Stomach (tissue), 9 donors: ENCODE measurements around the gene ULK3. TPM values are rescaled to one million over a fixed set of nuclear protein-coding genes. Genes with fewer than 3 reads are reported as not detected.
A peak's percentile ranks its signal among the peaks of the same experiment; 100 is the strongest.

Experiments
- DNase-seq, 2 donors: peaks; one replicate each; pipeline versions ENCODE4 v3.0.0 to v3.0.0-alpha.2; 2013 to 2019
- H3K27ac ChIP-seq, 5 donors: fragments of 200-600 bp in 4 of 5; sonication (generic) in 4 of 5; one replicate each; pipeline ENCODE4 v1.5.1; 2013 to 2019; ENCODE audit warnings: mild to moderate bottlenecking in 1 of 5, moderate library complexity in 1 of 5
- H3K27me3 ChIP-seq, 3 donors: fragments of 200-600 bp; sonication (generic); one replicate each; pipeline ENCODE4 v1.5.1; 2017 to 2019; ENCODE audit warnings: mixed run types in 1 of 3
- H3K36me3 ChIP-seq, 4 donors: fragments of 200-600 bp; sonication (generic); 1 replicate in 3 of 4; 2 replicates in 1 of 4; pipeline ENCODE4 v1.5.1; 2016 to 2019
- H3K4me1 ChIP-seq, 4 donors: fragments of 200-600 bp; sonication (generic); one replicate each; pipeline ENCODE4 v1.5.1; 2016 to 2019
- H3K4me3 ChIP-seq, 4 donors: fragments of 200-600 bp; sonication (generic) in 3 of 4; one replicate each; pipeline ENCODE4 v1.5.1; 2016 to 2019; ENCODE audit warnings: mild to moderate bottlenecking in 1 of 4
- H3K9me3 ChIP-seq, 4 donors: fragments of 200-600 bp; sonication (generic); one replicate each; pipeline ENCODE4 v1.5.1; 2016 to 2019
- EP300 ChIP-seq: sonication (generic); formaldehyde crosslinking; IDR thresholded peaks from one replicate; pipeline ENCODE4 v1.6.1; 2017; ENCODE audit warnings: antibody characterized with exemption
- POLR2A ChIP-seq, 4 donors: fragments of 450-650 bp; IDR thresholded peaks; one replicate each; pipeline ENCODE4 v1.6.1; 2016; ENCODE audit warnings: antibody characterized with exemption in 4 of 4, control low read depth in 2 of 4, mild to moderate bottlenecking in 1 of 4, moderate library complexity in 1 of 4
- POLR2AphosphoS5 ChIP-seq, 3 donors: sonication (generic); formaldehyde crosslinking; IDR thresholded peaks; one replicate each; pipeline ENCODE4 v1.6.1; 2016; ENCODE audit warnings: antibody characterized with exemption in 3 of 3
- whole genome bisulfite sequencing, 5 donors: extraction: QIAGEN DNeasy Blood & Tissue Kit in 3 of 5; methylation state at CpG; one replicate each; pipeline versions ENCODE4 v1.1.5 to v1.1.7; 2013 to 2018; 5-methylcytosine and 5-hydroxymethylcytosine counted together
- intact Hi-C: fragments of 100-400 bp; cut with DNase I; formaldehyde crosslinking; loops from one replicate; pipeline ENCODE4 v1.15.1; 2023; ENCODE audit warnings: low total_unique reads
- polyA plus RNA-seq, 3 donors: library from polyadenylated mRNA; stranded (reverse); fragments of 200-250 nt; gene quantifications; one replicate each; pipeline ENCODE4 v1.2.3, GENCODE V29; 2013
- total RNA-seq, 5 donors: library from RNA; depleted of rRNA; stranded (reverse); fragments of >200 nt; gene quantifications; one replicate each; pipeline versions ENCODE4 v1.1.0 to v1.2.3, GENCODE V29; 2014 to 2016
- TF ChIP-seq, protein P1 (sequence below), 7 experiments: fragments of 450-650 bp in 4 of 7; fragments of 200-600 bp in 3 of 7; sonication (generic) in 3 of 7; IDR thresholded peaks; one replicate each; pipeline ENCODE4 v1.5.1; 2016 to 2019; ENCODE audit warnings: antibody characterized with exemption in 7 of 7, control low read depth in 2 of 7, mild to moderate bottlenecking in 1 of 7
- donor health status: healthy with polysubstance abuse.
- donor health status: Bipolar disorder and iron deficiency.
- donor health status: healthy.

Gene ULK3
- total and polyA plus RNA-seq, 8 donors, result 19.4 to 251 (median 46.2) TPM

GRCh38 chr15:74843445-74843828, 481 bp upstream of the ULK3 start:
- peak overlapping the region; percentile 75 to 84 (median 80) for H3K4me3 ChIP-seq
- TF ChIP-seq, protein P1, sequence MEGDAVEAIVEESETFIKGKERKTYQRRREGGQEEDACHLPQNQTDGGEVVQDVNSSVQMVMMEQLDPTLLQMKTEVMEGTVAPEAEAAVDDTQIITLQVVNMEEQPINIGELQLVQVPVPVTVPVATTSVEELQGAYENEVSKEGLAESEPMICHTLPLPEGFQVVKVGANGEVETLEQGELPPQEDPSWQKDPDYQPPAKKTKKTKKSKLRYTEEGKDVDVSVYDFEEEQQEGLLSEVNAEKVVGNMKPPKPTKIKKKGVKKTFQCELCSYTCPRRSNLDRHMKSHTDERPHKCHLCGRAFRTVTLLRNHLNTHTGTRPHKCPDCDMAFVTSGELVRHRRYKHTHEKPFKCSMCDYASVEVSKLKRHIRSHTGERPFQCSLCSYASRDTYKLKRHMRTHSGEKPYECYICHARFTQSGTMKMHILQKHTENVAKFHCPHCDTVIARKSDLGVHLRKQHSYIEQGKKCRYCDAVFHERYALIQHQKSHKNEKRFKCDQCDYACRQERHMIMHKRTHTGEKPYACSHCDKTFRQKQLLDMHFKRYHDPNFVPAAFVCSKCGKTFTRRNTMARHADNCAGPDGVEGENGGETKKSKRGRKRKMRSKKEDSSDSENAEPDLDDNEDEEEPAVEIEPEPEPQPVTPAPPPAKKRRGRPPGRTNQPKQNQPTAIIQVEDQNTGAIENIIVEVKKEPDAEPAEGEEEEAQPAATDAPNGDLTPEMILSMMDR (IDR thresholded peaks at IDR 0.05), result no peak
- TF ChIP-seq EP300, result no peak
- TF ChIP-seq POLR2AphosphoS5 (IDR thresholded peaks at IDR 0.05), result no peak
- no peak for TF ChIP-seq POLR2A (IDR thresholded peaks at IDR 0.05)
- no peaks in the 10 kb centered on the region for H3K27me3 ChIP-seq
- H3K9me3 ChIP-seq, result no peaks in the 10 kb centered on the region
- peaks cover 22 to 76% (median 69%) of the 10 kb centered on the region in 4 donors for H3K36me3 ChIP-seq
- DNase-seq, result no peak
- WGBS, 5 donors, result 16 to 19% (median 17%) methylated on average over 16 to 18 of the region's 18 CpGs
- peaks cover 22 to 60% (median 38%) of the 10 kb centered on the region in 4 donors for H3K4me1 ChIP-seq
- H3K27ac ChIP-seq, result peak overlapping the region; percentile 85 to 93 (median 88)
- intact Hi-C loops, result loop anchor here (10.0 kb wide), 1 partner anchor 51 kb away; the partner anchor contains the start of gene MPI

DNA sequence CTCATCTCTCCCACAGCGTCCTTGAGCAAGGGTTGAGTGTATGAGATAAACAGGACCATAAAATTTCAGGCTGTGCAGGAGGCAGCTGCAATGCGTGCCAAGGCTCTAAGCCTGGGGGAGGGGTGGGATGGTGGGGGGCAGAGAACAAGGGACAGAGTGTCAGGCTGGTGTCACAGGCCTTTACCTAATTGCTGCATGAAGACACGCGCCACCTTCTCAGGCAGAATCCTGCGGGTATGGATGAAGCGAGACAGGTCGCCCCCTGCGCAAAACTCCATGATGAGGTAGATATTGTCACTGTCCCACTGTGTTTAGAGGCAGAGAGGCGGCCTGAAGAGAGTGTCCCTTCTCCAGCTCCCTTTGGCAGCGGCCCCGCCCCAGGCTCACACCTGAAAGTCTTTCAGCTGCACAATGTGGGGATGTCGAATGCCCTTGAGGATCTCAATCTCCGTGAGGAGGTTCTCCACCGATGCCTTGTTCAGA, 1.0 kb downstream of the ULK3 start:
- H3K4me1 ChIP-seq, result peaks cover 22 to 49% (median 32%) of the 10 kb centered on the region in 4 donors
- intact Hi-C loops, result loop anchor here (10.0 kb wide), 1 partner anchor 53 kb away; the partner anchor contains the start of gene MPI
- H3K9me3 ChIP-seq, result no peaks in the 10 kb centered on the region
- H3K4me3 ChIP-seq, result peak overlapping the region; percentile 75 to 84 (median 80)
- H3K27ac ChIP-seq, result peak overlapping the region in 2 of 5 donors; percentile 85 to 91
- H3K27me3 ChIP-seq, result no peaks in the 10 kb centered on the region
- peaks cover 11 to 76% (median 69%) of the 10 kb centered on the region in 4 donors for H3K36me3 ChIP-seq
- DNase-seq, result no peak
- WGBS, 5 donors, result 64 to 77% (median 72%) methylated on average over 14 of the region's 14 CpGs
- TF ChIP-seq POLR2AphosphoS5 (IDR thresholded peaks at IDR 0.05), result no peak
- TF ChIP-seq POLR2A (IDR thresholded peaks at IDR 0.05), result no peak
- TF ChIP-seq, protein P1 (IDR thresholded peaks at IDR 0.05), result no peak
- TF ChIP-seq EP300, result no peak

- Histone ChIP-seq H3K9me3 (no peaks in the 10 kb centered on the region), H3K36me3 (peaks cover 11 to 76% (median 69%) of the 10 kb centered on the region in 4 donors), H3K27ac (no peak overlapping the region), H3K4me1 (peaks cover 22 to 49% (median 32%) of the 10 kb centered on the region in 4 donors), H3K27me3 (no peaks in the 10 kb centered on the region), H3K4me3 (peak overlapping the region in 1 of 4 donors; percentile 81)
- no peak for DNase-seq
- intact Hi-C loops, result loop anchor here (10.0 kb wide), 1 partner anchor 54 kb away; the partner anchor contains the start of gene MPI
- TF ChIP-seq, protein P1 (IDR thresholded peaks at IDR 0.05), result no peak
- TF ChIP-seq POLR2AphosphoS5 (IDR thresholded peaks at IDR 0.05), result no peak
- no peak for TF ChIP-seq EP300
- TF ChIP-seq POLR2A (IDR thresholded peaks at IDR 0.05), result no peak
- WGBS, 5 donors, result 85 to 93% (median 89%) methylated on average over 7 to 9 of the region's 9 CpGs
Measured at GRCh38 chr15:74840851-74841775, 1.8 kb downstream of the ULK3 start.
